ENCODE data around the gene OR2D2.
"Not testable (repeated sequence)": the region's sequence is repeated elsewhere in the genome, so short reads cannot be mapped to it uniquely, and the experiment has no call there.

The OR2D2 gene

GRCh38 chr11:6882751-6883150, 9.5 kb downstream of the OR2D2 start:
- DNase-seq (ENCODE audit: low spot score) = no peak

- DNase-seq (ENCODE audit: low spot score) = no peak
Measured at GRCh38 chr11:6876914-6877313, 15.4 kb downstream of the OR2D2 start.

- DNase-seq (ENCODE audit: low spot score) = no peak
Measured at GRCh38 chr11:6876325-6876724, 16.0 kb downstream of the OR2D2 start, which contains the start of gene OR10A4. TSS of gene OR10A4 (plus strand) at chr11:6876625. CDS start at chr11:6876648, 23 bp downstream.

- no peak for DNase-seq (ENCODE audit: low spot score)
Measured at GRCh38 chr11:6875761-6876160, 16.5 kb downstream of the OR2D2 start.

- DNase-seq (ENCODE audit: low spot score) = no peak
Measured at GRCh38 chr11:6871278-6871677, 21.0 kb downstream of the OR2D2 start.

GRCh38 chr11:6864438-6864837, 27.9 kb downstream of the OR2D2 start:
- DNase-seq (ENCODE audit: low spot score) = no peak

GRCh38 chr11:6862961-6863360, 29.3 kb downstream of the OR2D2 start, which contains the start of gene OR10A2:
TSS of gene OR10A2 (plus strand) at chr11:6863057. CDS start at chr11:6869755, 6,698 bp downstream.
- no peak for DNase-seq (ENCODE audit: low spot score)

- DNase-seq (ENCODE audit: low spot score) = no peak
Measured at GRCh38 chr11:6856871-6857270, 35.4 kb downstream of the OR2D2 start.

- DNase-seq (ENCODE audit: low spot score) = no peak
Measured at GRCh38 chr11:6855971-6856541, 36.2 kb downstream of the OR2D2 start.

GRCh38 chr11:6854801-6855200, 37.5 kb downstream of the OR2D2 start:
- not testable (repeated sequence) for DNase-seq (ENCODE audit: low spot score)

GRCh38 chr11:6850526-6850925, 41.8 kb downstream of the OR2D2 start:
- no peak for DNase-seq (ENCODE audit: low spot score)

- DNase-seq (ENCODE audit: low spot score) = no peak
Measured at GRCh38 chr11:6845383-6845782, 46.9 kb downstream of the OR2D2 start, which contains the start of gene OR10A5. TSS of gene OR10A5 (plus strand) at chr11:6845683. CDS start at chr11:6845683, 0 bp downstream.

- no peak for DNase-seq (ENCODE audit: low spot score)
Measured at GRCh38 chr11:6844356-6844755, 47.9 kb downstream of the OR2D2 start.

GRCh38 chr11:6843670-6844069, 48.6 kb downstream of the OR2D2 start:
- DNase-seq (ENCODE audit: low spot score) = no peak

- no peak for DNase-seq (ENCODE audit: low spot score)
Measured at GRCh38 chr11:6841694-6842093, 50.6 kb downstream of the OR2D2 start.
